HCT116 (cell line): Measurements from ENCODE around the gene TPD52L1. TPM values are rescaled to one million over a fixed set of nuclear protein-coding genes. Genes with fewer than 3 reads are reported as not detected.

Source experiments
- ATAC-seq: fragments of 200-7000 bp; cut with Tn5 transposase; 2 replicates; pipeline ENCODE4 v1.9.1; 2020; ENCODE audit warnings: mild to moderate bottlenecking, moderate library complexity
- BruUV-seq: library from RNA; stranded (reverse); fragments of 400-500 nt; replicated peaks from 2 replicates; lab custom pipeline; 2021; lab: Mats Ljungman, UMichigan
- CTCF ChIA-PET: fragments of 300-600 bp; sonication (Branson Sonifier 250); formaldehyde crosslinking; loops from one replicate; lab custom pipeline; 2021; ENCODE audit warnings: antibody characterized with exemption; lab: Charles Lee
- POLR2A ChIA-PET: fragments of 300-600, 350-600 bp; sonication (Branson Sonifier 250); formaldehyde crosslinking; loops from one replicate; lab custom pipeline; 2021; ENCODE audit warnings: antibody characterized with exemption; lab: Charles Lee
- RAD21 ChIA-PET, 2 experiments: fragments of 300-600 bp; sonication (Branson Sonifier 250); formaldehyde crosslinking; loops; one replicate each; lab custom pipeline; 2023; ENCODE audit warnings: low total read pairs in 2 of 2; ENCODE audit not compliant: uncharacterized antibody in 2 of 2, unreplicated experiment in 2 of 2, low non-redundant PET in 1 of 2; lab: Charles Lee
- DNase-seq: peaks from one replicate; pipeline ENCODE4 v3.0.0-alpha.2; 2010; ENCODE audit warnings: low read depth, low spot score
- H2AFZ ChIP-seq: fragments of 200-600 bp; shearing (Covaris generic), sonication (generic); 2 replicates; pipeline ENCODE4 v1.6.1; 2017; ENCODE audit warnings: low read depth, mixed run types, mixed read lengths, antibody characterized with exemption, low read length; ENCODE audit not compliant: poor library complexity, severe bottlenecking
- H3K27ac ChIP-seq: 2 replicates; pipeline ENCODE4 v1.5.1; 2012; ENCODE audit warnings: low read depth, low read length
- H3K27me3 ChIP-seq: fragments of 200-600 bp; sonication (generic); 2 replicates; pipeline ENCODE4 v1.6.1; 2016; ENCODE audit warnings: mixed run types, low read length, mixed read lengths; ENCODE audit not compliant: insufficient read depth
- H3K36me3 ChIP-seq, 2 experiments: fragments of 200-500 bp in 1 of 2; fragments of 200-600 bp in 1 of 2; sonication (Bioruptor generic) in 1 of 2; sonication (generic) in 1 of 2; 2 replicates each; pipeline versions ENCODE4 v1.5.1 to v1.6.1; 2014 to 2016; ENCODE audit warnings: low read length in 2 of 2, inconsistent platforms in 1 of 2, mixed read lengths in 1 of 2, mixed run types in 1 of 2; ENCODE audit not compliant: insufficient read depth in 2 of 2, control insufficient read depth in 1 of 2
- H3K4me1 ChIP-seq, 2 experiments: fragments of 200-600 bp in 1 of 2; sonication (generic) in 1 of 2; 2 replicates each; pipeline versions ENCODE4 v1.5.1 to v1.6.1; 2012 to 2017; ENCODE audit warnings: low read length in 2 of 2, inconsistent platforms in 1 of 2, mild to moderate bottlenecking in 1 of 2, mixed read lengths in 1 of 2, mixed run types in 1 of 2, moderate library complexity in 1 of 2; ENCODE audit not compliant: insufficient read depth in 2 of 2, control insufficient read depth in 1 of 2
- H3K4me2 ChIP-seq: fragments of 200-600 bp; sonication (generic); 2 replicates; pipeline ENCODE4 v1.6.1; 2017; ENCODE audit warnings: mixed run types, low read length, mixed read lengths
- H3K4me3 ChIP-seq, 2 experiments: fragments of 200-600 bp in 1 of 2; sonication (generic) in 1 of 2; replicated peaks in 1 of 2; 2 replicates each; pipeline ENCODE4 v1.5.1; 2011 to 2016; ENCODE audit warnings: low read length in 2 of 2, control low read depth in 1 of 2, low read depth in 1 of 2, mild to moderate bottlenecking in 1 of 2, mixed read lengths in 1 of 2, mixed run types in 1 of 2
- H3K79me2 ChIP-seq: fragments of 200-600 bp; sonication (generic); 2 replicates; pipeline ENCODE4 v1.6.1; 2017; ENCODE audit warnings: mild to moderate bottlenecking, mixed run types, low read length, moderate library complexity, mixed read lengths; ENCODE audit not compliant: insufficient read depth
- H3K9ac ChIP-seq: fragments of 200-600 bp; sonication (generic); 2 replicates; pipeline ENCODE4 v1.6.1; 2016; ENCODE audit warnings: low read length, mixed read lengths
- H3K9me2 ChIP-seq: fragments of 200-600 bp; sonication (generic), shearing (Covaris generic); 2 replicates; pipeline ENCODE4 v1.6.1; 2017; ENCODE audit warnings: mixed run types, mild to moderate bottlenecking, moderate library complexity; ENCODE audit not compliant: insufficient read depth
- H3K9me3 ChIP-seq, 2 experiments: fragments of 200-500 bp in 1 of 2; fragments of 200-600 bp in 1 of 2; sonication (Bioruptor generic) in 1 of 2; sonication (generic) in 1 of 2; 2 replicates each; pipeline ENCODE4 v1.6.1; 2014 to 2017; ENCODE audit warnings: low read length in 2 of 2, mixed read lengths in 2 of 2, inconsistent platforms in 1 of 2, low read depth in 1 of 2, mild to moderate bottlenecking in 1 of 2, mixed run types in 1 of 2, moderate library complexity in 1 of 2; ENCODE audit not compliant: control insufficient read depth in 1 of 2, insufficient read depth in 1 of 2
- H4K20me1 ChIP-seq: fragments of 200-600 bp; sonication (generic), shearing (Covaris generic); 2 replicates; pipeline ENCODE4 v1.6.1; 2017; ENCODE audit warnings: mixed run types, mild to moderate bottlenecking, moderate library complexity; ENCODE audit not compliant: insufficient read depth
- CEBPB ChIP-seq: IDR thresholded peaks from 2 replicates; pipeline ENCODE4 v1.6.1; 2012; ENCODE audit warnings: low read depth
- EGR1 ChIP-seq: IDR thresholded peaks from 2 replicates; pipeline ENCODE4 v1.6.1; 2012; ENCODE audit warnings: low read depth
- ELF1 ChIP-seq: IDR thresholded peaks from 2 replicates; pipeline ENCODE4 v1.6.1; 2012; ENCODE audit warnings: low read depth, borderline replicate concordance
- EZH2phosphoT487 ChIP-seq: fragments of 200-600 bp; IDR thresholded peaks from 2 replicates; pipeline ENCODE4 v1.6.1; 2018; ENCODE audit warnings: antibody characterized with exemption, borderline replicate concordance
- JUND ChIP-seq: IDR thresholded peaks from 2 replicates; pipeline ENCODE4 v1.6.1; 2012
- POLR2A ChIP-seq: IDR thresholded peaks from 2 replicates; pipeline ENCODE4 v1.7.0; 2011; ENCODE audit warnings: borderline replicate concordance; ENCODE audit not compliant: insufficient read depth, insufficient read length; ENCODE audit errors: extremely low read depth
- RAD21 ChIP-seq: IDR thresholded peaks from 2 replicates; pipeline ENCODE4 v1.6.1; 2012; ENCODE audit warnings: low read depth, mild to moderate bottlenecking
- intact Hi-C: fragments of 100-400 bp; cut with micrococcal nuclease; formaldehyde crosslinking; loops from 2 replicates; pipeline ENCODE4 v1.10.0; 2022
- total RNA-seq: library from RNA; stranded (reverse); gene quantifications from one replicate; pipeline ENCODE4 v1.2.1, GENCODE V29; 2021; ENCODE audit not compliant: unreplicated experiment
- TF ChIP-seq, protein P1 (sequence below): IDR thresholded peaks from 2 replicates; pipeline ENCODE4 v1.6.1; 2011; ENCODE audit warnings: mild to moderate bottlenecking, low read length, moderate library complexity; ENCODE audit not compliant: insufficient replicate concordance; ENCODE audit errors: extremely low read depth
- TF ChIP-seq, protein P2 (sequence below): IDR thresholded peaks from 2 replicates; pipeline ENCODE4 v1.6.1; 2012
- TF ChIP-seq, protein P3 (sequence below): IDR thresholded peaks from 2 replicates; pipeline ENCODE4 v1.6.1; 2012; ENCODE audit warnings: low read depth

The TPD52L1 gene
- total RNA-seq, 1 experiment from 2014 or later, result 64.1 TPM

DNA sequence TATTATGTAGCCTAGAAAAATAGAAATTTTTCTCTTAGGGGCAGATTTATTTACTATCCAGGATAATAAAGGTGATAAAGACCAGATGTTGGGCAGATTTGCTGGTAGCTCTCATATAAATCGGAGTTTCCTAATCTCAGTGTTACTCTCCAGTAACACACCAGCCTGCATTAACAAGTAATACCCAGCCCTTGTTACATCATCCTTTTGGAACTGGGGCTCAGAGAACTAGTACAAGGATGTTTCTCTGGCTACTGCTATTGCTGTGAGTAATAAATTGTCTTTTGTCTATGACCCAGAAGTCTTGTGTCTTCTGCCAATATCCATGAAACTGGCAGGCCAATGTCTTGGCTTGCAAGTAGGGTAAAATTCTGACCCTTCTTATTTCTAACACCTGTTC is 16.8 kb downstream of the TPD52L1 start:
- ATAC-seq (no peak), DNase-seq (no peak)
- Histone ChIP-seq H2AFZ (no peak overlapping the region), H3K9ac (no peak overlapping the region), H3K36me3 (no peaks in the 10 kb centered on the region), H3K9me3 (no peaks in the 10 kb centered on the region), H4K20me1 (0 out of 2 replicates have a peak, but pooled peaks cover 5% of the 10 kb centered on the region), H3K4me3 (no peak overlapping the region), H3K79me2 (peaks cover 4% of the 10 kb centered on the region; the same call in 1 of the 2 replicates), H3K27ac (no peak overlapping the region), H3K9me2 (no peaks in the 10 kb centered on the region), H3K4me1 (no peaks in the 10 kb centered on the region), H3K4me2 (no peak overlapping the region), H3K27me3 (no peaks in the 10 kb centered on the region)
- ChIA-PET RAD21 (no interaction called here), POLR2A (interaction anchor here (1.5 kb wide), 1 partner anchor 10 kb away, joined by 4 read pairs; no protein-coding TSS in a partner anchor), CTCF (no interaction called here)
- BruUV-seq, result no TSS peak
- intact Hi-C loops, result no loop called here
- no peak for TF ChIP-seq POLR2A
- TF ChIP-seq, protein P1, sequence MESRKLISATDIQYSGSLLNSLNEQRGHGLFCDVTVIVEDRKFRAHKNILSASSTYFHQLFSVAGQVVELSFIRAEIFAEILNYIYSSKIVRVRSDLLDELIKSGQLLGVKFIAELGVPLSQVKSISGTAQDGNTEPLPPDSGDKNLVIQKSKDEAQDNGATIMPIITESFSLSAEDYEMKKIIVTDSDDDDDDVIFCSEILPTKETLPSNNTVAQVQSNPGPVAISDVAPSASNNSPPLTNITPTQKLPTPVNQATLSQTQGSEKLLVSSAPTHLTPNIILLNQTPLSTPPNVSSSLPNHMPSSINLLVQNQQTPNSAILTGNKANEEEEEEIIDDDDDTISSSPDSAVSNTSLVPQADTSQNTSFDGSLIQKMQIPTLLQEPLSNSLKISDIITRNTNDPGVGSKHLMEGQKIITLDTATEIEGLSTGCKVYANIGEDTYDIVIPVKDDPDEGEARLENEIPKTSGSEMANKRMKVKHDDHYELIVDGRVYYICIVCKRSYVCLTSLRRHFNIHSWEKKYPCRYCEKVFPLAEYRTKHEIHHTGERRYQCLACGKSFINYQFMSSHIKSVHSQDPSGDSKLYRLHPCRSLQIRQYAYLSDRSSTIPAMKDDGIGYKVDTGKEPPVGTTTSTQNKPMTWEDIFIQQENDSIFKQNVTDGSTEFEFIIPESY, result no peak
- TF ChIP-seq, protein P2, sequence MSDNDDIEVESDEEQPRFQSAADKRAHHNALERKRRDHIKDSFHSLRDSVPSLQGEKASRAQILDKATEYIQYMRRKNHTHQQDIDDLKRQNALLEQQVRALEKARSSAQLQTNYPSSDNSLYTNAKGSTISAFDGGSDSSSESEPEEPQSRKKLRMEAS, result 0 out of 2 replicates have a peak, but pooled peaks have one; percentile 21
- no peak for TF ChIP-seq EGR1
- TF ChIP-seq JUND, result no peak
- 0 out of 2 replicates have a peak, but pooled peaks have one; percentile 23 for TF ChIP-seq CEBPB

DNA sequence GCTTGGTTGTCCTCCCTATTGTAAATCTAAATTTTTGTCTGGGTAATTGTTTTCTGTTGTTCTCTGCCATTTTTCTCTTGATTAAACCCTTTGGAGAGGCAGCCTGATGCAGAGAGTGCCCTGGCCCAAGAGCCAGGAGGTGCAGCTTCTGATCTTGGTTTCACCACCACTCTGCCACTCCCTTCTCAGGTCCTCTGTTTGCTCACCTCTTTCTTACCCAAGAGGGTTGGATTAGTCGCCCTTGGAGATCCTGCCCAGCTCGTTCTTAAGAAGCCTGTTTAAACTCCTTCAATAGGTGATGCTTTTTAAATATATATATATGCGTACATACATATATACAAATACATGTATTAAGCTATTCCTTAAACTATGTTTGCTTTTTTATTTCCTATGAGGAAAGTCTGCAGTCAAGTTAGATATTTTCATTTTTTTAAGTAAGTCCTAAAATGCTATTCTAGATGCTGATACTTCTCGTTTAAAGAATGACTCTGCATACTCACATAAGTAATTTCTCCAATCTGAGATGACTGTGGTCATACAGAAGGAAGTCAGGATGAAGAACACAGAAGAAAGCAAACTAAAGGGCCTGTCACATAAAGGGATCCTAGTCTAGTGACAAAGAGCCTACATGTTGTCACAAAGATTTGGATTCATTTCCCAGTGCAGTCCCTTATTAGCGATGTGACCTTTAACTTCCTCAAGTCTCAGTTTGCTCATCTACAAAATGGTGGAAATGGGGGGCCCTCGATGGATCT is 19.9 kb downstream of the TPD52L1 start:
- TF ChIP-seq, protein P3, sequence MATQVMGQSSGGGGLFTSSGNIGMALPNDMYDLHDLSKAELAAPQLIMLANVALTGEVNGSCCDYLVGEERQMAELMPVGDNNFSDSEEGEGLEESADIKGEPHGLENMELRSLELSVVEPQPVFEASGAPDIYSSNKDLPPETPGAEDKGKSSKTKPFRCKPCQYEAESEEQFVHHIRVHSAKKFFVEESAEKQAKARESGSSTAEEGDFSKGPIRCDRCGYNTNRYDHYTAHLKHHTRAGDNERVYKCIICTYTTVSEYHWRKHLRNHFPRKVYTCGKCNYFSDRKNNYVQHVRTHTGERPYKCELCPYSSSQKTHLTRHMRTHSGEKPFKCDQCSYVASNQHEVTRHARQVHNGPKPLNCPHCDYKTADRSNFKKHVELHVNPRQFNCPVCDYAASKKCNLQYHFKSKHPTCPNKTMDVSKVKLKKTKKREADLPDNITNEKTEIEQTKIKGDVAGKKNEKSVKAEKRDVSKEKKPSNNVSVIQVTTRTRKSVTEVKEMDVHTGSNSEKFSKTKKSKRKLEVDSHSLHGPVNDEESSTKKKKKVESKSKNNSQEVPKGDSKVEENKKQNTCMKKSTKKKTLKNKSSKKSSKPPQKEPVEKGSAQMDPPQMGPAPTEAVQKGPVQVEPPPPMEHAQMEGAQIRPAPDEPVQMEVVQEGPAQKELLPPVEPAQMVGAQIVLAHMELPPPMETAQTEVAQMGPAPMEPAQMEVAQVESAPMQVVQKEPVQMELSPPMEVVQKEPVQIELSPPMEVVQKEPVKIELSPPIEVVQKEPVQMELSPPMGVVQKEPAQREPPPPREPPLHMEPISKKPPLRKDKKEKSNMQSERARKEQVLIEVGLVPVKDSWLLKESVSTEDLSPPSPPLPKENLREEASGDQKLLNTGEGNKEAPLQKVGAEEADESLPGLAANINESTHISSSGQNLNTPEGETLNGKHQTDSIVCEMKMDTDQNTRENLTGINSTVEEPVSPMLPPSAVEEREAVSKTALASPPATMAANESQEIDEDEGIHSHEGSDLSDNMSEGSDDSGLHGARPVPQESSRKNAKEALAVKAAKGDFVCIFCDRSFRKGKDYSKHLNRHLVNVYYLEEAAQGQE, result no peak
- TF ChIP-seq RAD21, result no peak
- TF ChIP-seq ELF1, result no peak
- no peak for TF ChIP-seq EZH2phosphoT487
- TF ChIP-seq, all 23 proteins: peak for 0
- no peak overlapping the region for H3K4me2 ChIP-seq

More for the DNA sequence above, 19.9 kb downstream of the TPD52L1 start:
- Histone ChIP-seq H3K36me3 (no peaks in the 10 kb centered on the region), H3K27ac (no peak overlapping the region), H3K27me3 (no peaks in the 10 kb centered on the region), H3K4me3 (no peak overlapping the region), H3K79me2 (peaks cover 4% of the 10 kb centered on the region; the same call in 1 of the 2 replicates), H3K9me2 (no peaks in the 10 kb centered on the region), H2AFZ (no peak overlapping the region), H3K4me1 (no peaks in the 10 kb centered on the region), H3K9me3 (no peaks in the 10 kb centered on the region), H3K9ac (no peak overlapping the region), H4K20me1 (0 out of 2 replicates have a peak, but pooled peaks cover 5% of the 10 kb centered on the region)
- CTCF ChIA-PET, result no interaction called here
- no TSS peak for BruUV-seq
- intact Hi-C loops, result no loop called here
- RAD21 ChIA-PET, result no interaction called here
- POLR2A ChIA-PET, result no interaction called here
- no peak for ATAC-seq
- DNase-seq, result no peak
